T-helper 2 cell treated with Interferon-gamma antibody and Interleukin-4, amounts not matched to agents 100 ng/mL and 5 ng/mL, for 36 hours (primary cell): Measurements from ENCODE around the gene OOSP4B. TPM values are rescaled to one million over a fixed set of nuclear protein-coding genes. Genes with fewer than 3 reads are reported as not detected.
"Not testable (repeated sequence)": the region's sequence is repeated elsewhere in the genome, so short reads cannot be mapped to it uniquely, and the experiment has no call there.

ENCODE experiments used
- intact Hi-C: fragments of 100-400 bp; cut with micrococcal nuclease; formaldehyde crosslinking; loops from one replicate; pipeline ENCODE4 v1.15.1; 2023
- total RNA-seq: library from RNA; stranded (reverse); gene quantifications from 2 replicates; pipeline ENCODE4 v1.2.3, GENCODE V29; 2022

OOSP4B gene
- total RNA-seq = not detected in 2 replicates

GRCh38 chr11:60016881-60017280 lies at the start of gene OOSP4B:
Gene OOSP4B, plus strand, starts transcription at chr11:60017181.
- intact Hi-C loops = no loop called here

- intact Hi-C loops = no loop called here
Observed at GRCh38 chr11:59967677-59968394, 49.1 kb upstream of the OOSP4B start.

GRCh38 chr11:59968395-59968783 lies 48.6 kb upstream of the OOSP4B start:
- intact Hi-C loops = no loop called here

GRCh38 chr11:59973097-59973496 lies 43.9 kb upstream of the OOSP4B start:
- intact Hi-C loops = no loop called here

DNA sequence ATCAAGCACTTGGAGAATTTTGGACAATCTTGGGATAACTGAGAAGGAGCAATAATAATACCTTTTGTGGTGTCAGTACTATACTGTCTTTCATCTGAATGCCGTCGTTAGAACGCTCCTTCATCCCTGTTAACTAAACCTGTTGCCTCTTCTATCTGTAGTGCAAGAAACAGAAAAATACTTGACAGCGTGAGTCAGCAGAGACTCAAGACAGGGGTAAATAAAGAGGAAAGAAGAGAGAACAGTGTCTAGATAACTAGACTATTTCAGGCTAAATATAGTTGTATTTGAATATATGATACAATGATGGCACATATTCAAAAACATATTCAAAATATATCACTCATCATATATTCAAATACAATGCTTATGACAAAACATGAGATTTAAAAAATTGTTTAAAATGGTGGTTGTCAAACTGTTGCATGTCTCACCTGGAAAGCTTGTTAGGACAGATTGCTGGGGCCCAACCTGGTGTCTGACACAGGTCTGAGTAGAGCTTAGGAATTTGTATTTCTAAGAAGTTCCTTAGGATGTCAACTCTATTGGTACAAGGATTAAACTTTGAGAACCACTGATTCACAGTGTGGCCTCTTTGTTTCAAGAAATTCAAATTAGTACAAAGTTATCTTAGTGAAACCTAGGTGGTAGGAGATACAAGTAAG lies 35.7 kb upstream of the OOSP4B start:
- intact Hi-C loops = no loop called here

DNA sequence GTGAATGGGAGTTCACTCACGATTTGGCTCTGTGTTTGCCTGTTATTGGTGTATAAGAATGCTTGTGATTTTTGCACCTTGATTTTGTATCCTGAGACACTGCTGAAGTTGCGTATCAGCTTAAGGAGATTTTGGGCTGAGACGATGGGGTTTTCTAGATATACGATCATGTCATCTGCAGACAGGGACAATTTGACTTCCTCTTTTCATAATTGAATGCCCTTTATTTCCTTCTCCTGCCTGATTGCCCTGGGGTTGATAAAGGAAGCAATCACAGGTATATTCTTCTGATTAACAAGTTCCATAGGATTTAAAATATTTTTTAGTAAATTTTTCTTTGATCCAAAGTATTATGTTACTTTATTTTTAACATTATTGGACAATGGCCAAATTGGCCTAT lies 34.9 kb upstream of the OOSP4B start:
- intact Hi-C loops = not testable (repeated sequence)

DNA sequence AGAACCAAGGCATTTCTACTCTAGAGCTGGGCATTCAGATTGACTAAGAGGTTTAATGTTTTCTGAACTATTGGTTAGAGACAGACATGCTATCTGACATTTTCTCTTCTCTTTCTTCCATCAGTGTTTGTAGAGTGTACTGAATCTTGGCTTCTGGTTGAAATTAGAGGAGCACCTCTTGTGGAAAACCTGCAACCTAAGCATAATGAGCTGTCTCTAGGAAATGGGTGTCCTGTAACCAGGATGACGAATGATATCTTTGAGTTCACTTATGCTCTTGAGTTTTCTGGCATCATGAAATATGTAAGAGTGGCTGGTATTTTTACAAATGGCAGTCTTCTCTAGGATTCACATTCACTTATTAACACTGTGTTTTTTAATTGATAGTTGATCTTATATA lies 33.8 kb upstream of the OOSP4B start:
- intact Hi-C loops = no loop called here

GRCh38 chr11:59984368-59984767 lies 32.6 kb upstream of the OOSP4B start:
- intact Hi-C loops = no loop called here

DNA sequence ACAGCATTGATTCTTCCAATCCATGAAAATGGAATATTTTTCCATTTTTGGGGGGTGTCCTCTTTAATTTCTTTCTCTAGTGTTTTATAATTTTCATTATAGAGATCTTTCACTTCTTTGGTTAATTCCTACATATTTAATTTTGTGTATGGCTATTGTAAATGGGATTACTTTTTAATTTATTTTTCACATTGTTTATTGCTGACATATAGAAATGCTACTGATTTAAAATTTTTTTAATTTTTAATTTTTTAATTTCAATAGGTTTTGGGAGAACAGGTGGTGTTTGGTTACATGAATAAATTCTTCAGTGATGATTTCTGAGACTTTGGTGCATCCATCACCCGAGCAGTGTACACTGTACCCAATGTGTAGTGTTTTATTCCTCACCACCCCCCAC lies 26.6 kb upstream of the OOSP4B start:
- intact Hi-C loops = no loop called here

DNA sequence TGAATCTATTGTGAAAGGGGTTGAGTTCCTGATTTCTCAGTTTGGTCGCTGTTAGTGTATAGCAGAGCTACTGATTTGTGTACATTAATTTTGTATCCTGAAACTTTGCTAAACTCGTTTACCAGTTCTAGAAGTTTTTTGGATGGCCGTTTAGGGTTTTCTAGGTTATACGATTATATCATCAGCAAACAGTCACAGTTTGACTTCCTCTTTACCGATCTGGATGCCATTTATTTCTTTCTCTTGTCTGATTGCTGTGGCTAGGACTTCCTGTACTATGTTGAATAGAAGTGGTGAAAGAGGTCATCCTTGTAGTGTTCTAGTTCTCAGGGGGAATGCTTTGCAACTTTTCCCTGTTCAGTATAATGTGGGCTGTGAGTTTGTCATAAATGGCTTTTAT lies 24.6 kb upstream of the OOSP4B start:
- intact Hi-C loops = no loop called here

GRCh38 chr11:59997800-59998199 lies 19.2 kb upstream of the OOSP4B start:
- intact Hi-C loops = no loop called here

GRCh38 chr11:59999691-60000090 lies 17.3 kb upstream of the OOSP4B start:
- intact Hi-C loops = no loop called here

- intact Hi-C loops = no loop called here
Observed at GRCh38 chr11:60003729-60004128, 13.3 kb upstream of the OOSP4B start.

- intact Hi-C loops = no loop called here
Observed at GRCh38 chr11:60005360-60005759, 11.6 kb upstream of the OOSP4B start.

- intact Hi-C loops = no loop called here
Observed at GRCh38 chr11:60018058-60018457, 1.1 kb downstream of the OOSP4B start.

- intact Hi-C loops = not testable (repeated sequence)
Observed at GRCh38 chr11:60020376-60020775, 3.4 kb downstream of the OOSP4B start.

DNA sequence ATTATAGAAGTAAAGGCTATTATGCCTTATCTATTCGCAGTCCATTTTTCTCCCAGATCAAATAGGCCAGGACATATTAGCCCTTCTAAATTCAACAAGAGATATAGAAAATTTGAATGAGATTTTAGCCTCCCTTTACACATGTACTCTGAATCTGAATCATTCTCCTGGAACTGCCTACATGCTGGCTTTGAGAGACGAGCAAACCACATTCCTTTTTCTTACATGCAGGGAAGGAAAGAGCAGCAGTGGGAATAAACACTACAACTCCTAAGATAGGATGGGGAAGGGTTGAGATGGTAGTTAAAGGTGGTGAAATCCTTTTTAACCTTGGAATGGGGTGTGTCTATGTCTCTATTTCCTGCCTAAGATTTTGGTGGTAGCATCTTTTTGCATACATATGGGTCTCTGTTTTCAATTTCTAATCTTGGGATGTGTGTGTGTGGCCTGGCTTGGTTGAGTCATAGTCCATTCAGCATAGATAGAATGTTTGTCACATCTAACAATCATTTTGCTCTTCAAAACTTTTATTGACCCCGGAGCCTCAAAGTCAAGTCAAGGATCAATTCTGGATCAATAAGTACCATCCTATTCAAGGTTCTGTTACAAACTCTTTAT lies 12.1 kb downstream of the OOSP4B start:
- intact Hi-C loops = no loop called here

GRCh38 chr11:60040109-60040508 lies 23.1 kb downstream of the OOSP4B start, which contains the start of gene OOSP2:
Gene OOSP2, plus strand, starts transcription at chr11:60040409. Its CDS starts 51 bp downstream, at chr11:60040460.
- intact Hi-C loops = no loop called here

GRCh38 chr11:60050422-60050821 lies 33.4 kb downstream of the OOSP4B start:
- intact Hi-C loops = not testable (repeated sequence)

- intact Hi-C loops = not testable (repeated sequence)
Observed at GRCh38 chr11:60050839-60051238, 33.9 kb downstream of the OOSP4B start.

- intact Hi-C loops = no loop called here
Observed at GRCh38 chr11:60056349-60056969, 39.5 kb downstream of the OOSP4B start, which contains the start of gene MS4A3. Gene MS4A3, plus strand, starts transcription at chr11:60056665. Its CDS starts 4,496 bp downstream, at chr11:60061161.

GRCh38 chr11:60059052-60059451 lies 42.1 kb downstream of the OOSP4B start:
- intact Hi-C loops = no loop called here
